ENCODE data around the gene MRGPRD. TPM values are rescaled to one million over a fixed set of nuclear protein-coding genes. Genes with fewer than 3 reads are reported as not detected.

The MRGPRD gene
- total and polyA plus RNA-seq, 2 experiments from 2014 or later = not detected

DNA sequence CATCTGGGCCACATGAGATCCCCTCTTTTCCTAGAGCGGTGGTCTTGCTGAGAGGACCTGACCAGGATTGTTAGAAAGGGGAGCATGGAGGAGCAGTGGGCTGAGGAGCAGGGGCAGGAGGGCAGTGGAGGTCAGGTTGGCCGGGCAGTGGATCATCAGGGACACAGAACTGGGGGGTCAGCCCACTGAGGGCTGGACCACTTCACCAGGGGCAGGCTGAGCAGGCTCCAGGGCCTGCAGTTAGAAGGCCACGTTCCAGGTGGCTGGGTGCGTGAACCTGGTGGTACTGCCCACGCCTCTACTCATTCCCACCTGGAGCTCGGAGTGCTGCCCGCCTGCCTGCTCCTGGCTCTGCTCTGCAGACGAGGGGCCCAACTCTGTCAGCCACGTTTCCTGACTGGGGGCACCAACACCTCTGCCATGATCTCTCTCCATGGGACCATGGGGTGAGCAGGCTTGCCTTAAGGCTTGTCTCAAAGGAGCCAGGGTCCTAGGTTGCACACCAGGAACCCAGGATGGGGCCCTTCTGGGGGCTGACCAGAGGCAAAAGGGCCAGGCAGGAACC, 22.6 kb upstream of the MRGPRD start (continued):
- TF ChIP-seq, protein P1, sequence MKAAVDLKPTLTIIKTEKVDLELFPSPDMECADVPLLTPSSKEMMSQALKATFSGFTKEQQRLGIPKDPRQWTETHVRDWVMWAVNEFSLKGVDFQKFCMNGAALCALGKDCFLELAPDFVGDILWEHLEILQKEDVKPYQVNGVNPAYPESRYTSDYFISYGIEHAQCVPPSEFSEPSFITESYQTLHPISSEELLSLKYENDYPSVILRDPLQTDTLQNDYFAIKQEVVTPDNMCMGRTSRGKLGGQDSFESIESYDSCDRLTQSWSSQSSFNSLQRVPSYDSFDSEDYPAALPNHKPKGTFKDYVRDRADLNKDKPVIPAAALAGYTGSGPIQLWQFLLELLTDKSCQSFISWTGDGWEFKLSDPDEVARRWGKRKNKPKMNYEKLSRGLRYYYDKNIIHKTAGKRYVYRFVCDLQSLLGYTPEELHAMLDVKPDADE (IDR thresholded peaks at IDR 0.05) = no peak
- TF ChIP-seq EZH2phosphoT487 (IDR thresholded peaks at IDR 0.05; ENCODE audit: unreplicated experiment) (no peak), JUNB (IDR thresholded peaks at IDR 0.05; ENCODE audit: unreplicated experiment) (no peak), POLR2AphosphoS5 (IDR thresholded peaks at IDR 0.05; ENCODE audit: low read depth) (no peak)

DNA sequence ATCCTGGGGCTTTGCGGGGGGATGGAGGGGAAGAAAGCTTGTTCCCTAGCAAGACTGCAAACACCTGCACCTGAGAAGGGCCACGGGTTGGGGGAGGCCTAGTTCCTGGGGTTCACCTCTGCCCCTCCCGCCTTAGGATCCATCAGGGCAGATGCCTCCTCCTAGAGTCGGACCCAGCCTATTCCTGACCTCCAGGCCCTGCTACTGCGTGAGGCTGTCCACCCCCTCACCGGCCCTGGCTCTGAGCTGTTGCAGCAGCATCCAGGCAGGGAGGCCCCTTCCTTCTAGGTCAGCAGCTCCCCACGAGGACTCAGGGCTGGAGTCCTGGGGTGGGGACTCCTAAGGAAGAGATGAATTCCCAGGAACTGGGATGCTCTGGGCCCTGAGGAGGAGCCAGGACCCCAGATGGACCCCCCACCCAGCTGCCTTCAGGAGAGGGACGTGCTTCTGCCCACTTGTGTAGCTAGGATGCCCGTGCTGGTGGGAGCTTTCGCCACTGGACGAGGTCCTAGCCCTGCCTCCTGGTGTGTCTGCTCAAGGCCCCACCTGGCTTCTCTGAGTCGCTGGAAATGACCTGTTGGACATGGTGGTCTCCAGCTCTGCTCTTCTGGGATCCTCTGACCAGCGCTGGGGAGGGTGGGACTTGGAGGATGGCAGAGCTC, 21.9 kb upstream of the MRGPRD start:
- Histone ChIP-seq H3K27ac (ENCODE audit: low read depth) (no peak overlapping the region), H4K20me1 (replicated peaks; ENCODE audit: insufficient read depth) (no peaks in the 10 kb centered on the region), H3K36me3 (ENCODE audit: insufficient read depth) (no peaks in the 10 kb centered on the region), H3K4me3 (no peak overlapping the region), H3K9me2 (ENCODE audit: insufficient read depth) (no peaks in the 10 kb centered on the region), H3K79me2 (replicated peaks; ENCODE audit: insufficient read depth) (no peaks in the 10 kb centered on the region), H3K4me2 (no peak overlapping the region), H2AFZ (no peak overlapping the region), H3F3A (replicated peaks; ENCODE audit: low read depth) (no peaks in the 10 kb centered on the region), H3K27me3 (ENCODE audit: insufficient read depth) (no peaks in the 10 kb centered on the region), H3K4me1 (ENCODE audit: insufficient read depth) (no peaks in the 10 kb centered on the region)
- ATAC-seq (no peak), DNase-seq (ENCODE audit: low spot score) (no peak)
- H3K36me3 Mint-ChIP-seq (ENCODE audit: low read depth) = peaks cover 3% of the 10 kb centered on the region; the same call in 1 of the 3 replicates
- H3K27me3 Mint-ChIP-seq (ENCODE audit: insufficient read depth, low read depth, poor library complexity) = peaks cover 4% of the 10 kb centered on the region
- no peak overlapping the region for H3K4me3 Mint-ChIP-seq
- no peaks in the 10 kb centered on the region for H3K9me3 Mint-ChIP-seq
- no peak overlapping the region for H3K27ac Mint-ChIP-seq
- TF ChIP-seq, protein P2, sequence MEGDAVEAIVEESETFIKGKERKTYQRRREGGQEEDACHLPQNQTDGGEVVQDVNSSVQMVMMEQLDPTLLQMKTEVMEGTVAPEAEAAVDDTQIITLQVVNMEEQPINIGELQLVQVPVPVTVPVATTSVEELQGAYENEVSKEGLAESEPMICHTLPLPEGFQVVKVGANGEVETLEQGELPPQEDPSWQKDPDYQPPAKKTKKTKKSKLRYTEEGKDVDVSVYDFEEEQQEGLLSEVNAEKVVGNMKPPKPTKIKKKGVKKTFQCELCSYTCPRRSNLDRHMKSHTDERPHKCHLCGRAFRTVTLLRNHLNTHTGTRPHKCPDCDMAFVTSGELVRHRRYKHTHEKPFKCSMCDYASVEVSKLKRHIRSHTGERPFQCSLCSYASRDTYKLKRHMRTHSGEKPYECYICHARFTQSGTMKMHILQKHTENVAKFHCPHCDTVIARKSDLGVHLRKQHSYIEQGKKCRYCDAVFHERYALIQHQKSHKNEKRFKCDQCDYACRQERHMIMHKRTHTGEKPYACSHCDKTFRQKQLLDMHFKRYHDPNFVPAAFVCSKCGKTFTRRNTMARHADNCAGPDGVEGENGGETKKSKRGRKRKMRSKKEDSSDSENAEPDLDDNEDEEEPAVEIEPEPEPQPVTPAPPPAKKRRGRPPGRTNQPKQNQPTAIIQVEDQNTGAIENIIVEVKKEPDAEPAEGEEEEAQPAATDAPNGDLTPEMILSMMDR (conservative IDR thresholded peaks at IDR 0.05; ENCODE audit: low read depth in 2 of 2) = no peak
- TF ChIP-seq NANOG (IDR thresholded peaks at IDR 0.05; ENCODE audit: borderline replicate concordance) = no peak
- no peak for TF ChIP-seq STAT1 (IDR thresholded peaks at IDR 0.05; ENCODE audit: unreplicated experiment)
- TF ChIP-seq JUNB (IDR thresholded peaks at IDR 0.05; ENCODE audit: unreplicated experiment) = no peak
- TF ChIP-seq ZNF331 (CRISPR knock-in tag; IDR thresholded peaks at IDR 0.05; ENCODE audit: low read depth) = no peak
- TF ChIP-seq, protein P3, sequence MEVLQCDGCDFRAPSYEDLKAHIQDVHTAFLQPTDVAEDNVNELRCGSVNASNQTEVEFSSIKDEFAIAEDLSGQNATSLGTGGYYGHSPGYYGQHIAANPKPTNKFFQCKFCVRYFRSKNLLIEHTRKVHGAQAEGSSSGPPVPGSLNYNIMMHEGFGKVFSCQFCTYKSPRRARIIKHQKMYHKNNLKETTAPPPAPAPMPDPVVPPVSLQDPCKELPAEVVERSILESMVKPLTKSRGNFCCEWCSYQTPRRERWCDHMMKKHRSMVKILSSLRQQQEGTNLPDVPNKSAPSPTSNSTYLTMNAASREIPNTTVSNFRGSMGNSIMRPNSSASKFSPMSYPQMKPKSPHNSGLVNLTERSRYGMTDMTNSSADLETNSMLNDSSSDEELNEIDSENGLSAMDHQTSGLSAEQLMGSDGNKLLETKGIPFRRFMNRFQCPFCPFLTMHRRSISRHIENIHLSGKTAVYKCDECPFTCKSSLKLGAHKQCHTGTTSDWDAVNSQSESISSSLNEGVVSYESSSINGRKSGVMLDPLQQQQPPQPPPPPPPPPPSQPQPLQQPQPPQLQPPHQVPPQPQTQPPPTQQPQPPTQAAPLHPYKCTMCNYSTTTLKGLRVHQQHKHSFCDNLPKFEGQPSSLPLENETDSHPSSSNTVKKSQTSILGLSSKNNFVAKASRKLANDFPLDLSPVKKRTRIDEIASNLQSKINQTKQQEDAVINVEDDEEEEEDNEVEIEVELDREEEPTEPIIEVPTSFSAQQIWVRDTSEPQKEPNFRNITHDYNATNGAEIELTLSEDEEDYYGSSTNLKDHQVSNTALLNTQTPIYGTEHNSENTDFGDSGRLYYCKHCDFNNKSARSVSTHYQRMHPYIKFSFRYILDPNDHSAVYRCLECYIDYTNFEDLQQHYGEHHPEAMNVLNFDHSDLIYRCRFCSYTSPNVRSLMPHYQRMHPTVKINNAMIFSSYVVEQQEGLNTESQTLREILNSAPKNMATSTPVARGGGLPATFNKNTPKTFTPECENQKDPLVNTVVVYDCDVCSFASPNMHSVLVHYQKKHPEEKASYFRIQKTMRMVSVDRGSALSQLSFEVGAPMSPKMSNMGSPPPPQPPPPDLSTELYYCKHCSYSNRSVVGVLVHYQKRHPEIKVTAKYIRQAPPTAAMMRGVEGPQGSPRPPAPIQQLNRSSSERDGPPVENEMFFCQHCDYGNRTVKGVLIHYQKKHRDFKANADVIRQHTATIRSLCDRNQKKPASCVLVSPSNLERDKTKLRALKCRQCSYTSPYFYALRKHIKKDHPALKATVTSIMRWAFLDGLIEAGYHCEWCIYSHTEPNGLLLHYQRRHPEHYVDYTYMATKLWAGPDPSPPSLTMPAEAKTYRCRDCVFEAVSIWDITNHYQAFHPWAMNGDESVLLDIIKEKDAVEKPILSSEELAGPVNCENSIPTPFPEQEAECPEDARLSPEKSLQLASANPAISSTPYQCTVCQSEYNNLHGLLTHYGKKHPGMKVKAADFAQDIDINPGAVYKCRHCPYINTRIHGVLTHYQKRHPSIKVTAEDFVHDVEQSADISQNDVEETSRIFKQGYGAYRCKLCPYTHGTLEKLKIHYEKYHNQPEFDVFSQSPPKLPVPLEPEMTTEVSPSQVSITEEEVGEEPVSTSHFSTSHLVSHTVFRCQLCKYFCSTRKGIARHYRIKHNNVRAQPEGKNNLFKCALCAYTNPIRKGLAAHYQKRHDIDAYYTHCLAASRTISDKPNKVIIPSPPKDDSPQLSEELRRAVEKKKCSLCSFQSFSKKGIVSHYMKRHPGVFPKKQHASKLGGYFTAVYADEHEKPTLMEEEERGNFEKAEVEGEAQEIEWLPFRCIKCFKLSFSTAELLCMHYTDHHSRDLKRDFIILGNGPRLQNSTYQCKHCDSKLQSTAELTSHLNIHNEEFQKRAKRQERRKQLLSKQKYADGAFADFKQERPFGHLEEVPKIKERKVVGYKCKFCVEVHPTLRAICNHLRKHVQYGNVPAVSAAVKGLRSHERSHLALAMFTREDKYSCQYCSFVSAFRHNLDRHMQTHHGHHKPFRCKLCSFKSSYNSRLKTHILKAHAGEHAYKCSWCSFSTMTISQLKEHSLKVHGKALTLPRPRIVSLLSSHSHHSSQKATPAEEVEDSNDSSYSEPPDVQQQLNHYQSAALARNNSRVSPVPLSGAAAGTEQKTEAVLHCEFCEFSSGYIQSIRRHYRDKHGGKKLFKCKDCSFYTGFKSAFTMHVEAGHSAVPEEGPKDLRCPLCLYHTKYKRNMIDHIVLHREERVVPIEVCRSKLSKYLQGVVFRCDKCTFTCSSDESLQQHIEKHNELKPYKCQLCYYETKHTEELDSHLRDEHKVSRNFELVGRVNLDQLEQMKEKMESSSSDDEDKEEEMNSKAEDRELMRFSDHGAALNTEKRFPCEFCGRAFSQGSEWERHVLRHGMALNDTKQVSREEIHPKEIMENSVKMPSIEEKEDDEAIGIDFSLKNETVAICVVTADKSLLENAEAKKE (CRISPR knock-in tag; IDR thresholded peaks at IDR 0.05) = no peak
- TF ChIP-seq, protein P1 (IDR thresholded peaks at IDR 0.05) = no peak
- peaks cover 5% of the 10 kb centered on the region; the same call in 2 of the 3 replicates for H3K4me1 Mint-ChIP-seq

Measured in GM23338 (cell line).